ENCODE data around the gene GFOD1. TPM values are rescaled to one million over a fixed set of nuclear protein-coding genes. Genes with fewer than 3 reads are reported as not detected.

Gene GFOD1
- total RNA-seq, 1 experiment from 2014 or later: 8.8 TPM

DNA sequence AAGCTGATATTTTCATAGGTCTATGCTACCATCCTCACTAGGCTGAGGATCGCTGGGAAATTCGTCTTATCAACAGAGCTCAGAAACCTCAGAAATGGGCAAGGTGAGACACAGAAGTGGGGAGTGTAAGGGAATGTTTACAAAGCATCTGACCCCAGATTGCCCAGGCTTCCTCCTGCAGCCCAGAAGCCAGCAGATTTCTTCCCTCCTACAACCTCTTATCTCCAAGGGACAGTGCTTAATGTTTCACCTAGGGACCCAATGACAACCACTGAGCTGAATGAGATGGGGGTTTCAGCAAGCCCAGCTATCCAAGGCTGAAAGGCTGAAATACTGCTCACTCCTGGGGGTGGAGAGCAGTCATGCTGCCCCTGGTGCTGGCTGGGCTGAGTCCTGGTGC is 106.6 kb downstream of the GFOD1 start:
- Histone ChIP-seq H3K4me3 (ENCODE audit: low read depth, low read length, poor library complexity, severe bottlenecking) (no peak overlapping the region), H3K27ac (ENCODE audit: low read depth, low read length, poor library complexity, severe bottlenecking) (no peak overlapping the region), H3K27me3 (replicated peaks; ENCODE audit: insufficient read depth, low read depth, low read length, poor library complexity) (no peaks in the 10 kb centered on the region), H3K4me1 (ENCODE audit: insufficient read depth, low read length, poor library complexity, severe bottlenecking) (no peaks in the 10 kb centered on the region), H3K36me3 (ENCODE audit: insufficient read depth, low read length, poor library complexity, severe bottlenecking) (no peaks in the 10 kb centered on the region), H3K9me3 (ENCODE audit: low read depth, low read length, poor library complexity, severe bottlenecking) (no peaks in the 10 kb centered on the region)
- ChIA-PET POLR2A (ENCODE audit: low non-redundant PET) (no interaction called here), CTCF (no interaction called here)
- intact Hi-C loops (cut with micrococcal nuclease; ENCODE audit: unreplicated experiment): no loop called here
- BruUV-seq (replicated peaks): no TSS peak
- DNase-seq (ENCODE audit: low spot score): no peak
- no peak for TF ChIP-seq EZH2 (IDR thresholded peaks at IDR 0.05; ENCODE audit: borderline replicate concordance, low read depth, low read length, poor library complexity, severe bottlenecking)
- no peak for TF ChIP-seq CTCF (conservative IDR thresholded peaks at IDR 0.05; ENCODE audit: low read depth, low read length)

DNA sequence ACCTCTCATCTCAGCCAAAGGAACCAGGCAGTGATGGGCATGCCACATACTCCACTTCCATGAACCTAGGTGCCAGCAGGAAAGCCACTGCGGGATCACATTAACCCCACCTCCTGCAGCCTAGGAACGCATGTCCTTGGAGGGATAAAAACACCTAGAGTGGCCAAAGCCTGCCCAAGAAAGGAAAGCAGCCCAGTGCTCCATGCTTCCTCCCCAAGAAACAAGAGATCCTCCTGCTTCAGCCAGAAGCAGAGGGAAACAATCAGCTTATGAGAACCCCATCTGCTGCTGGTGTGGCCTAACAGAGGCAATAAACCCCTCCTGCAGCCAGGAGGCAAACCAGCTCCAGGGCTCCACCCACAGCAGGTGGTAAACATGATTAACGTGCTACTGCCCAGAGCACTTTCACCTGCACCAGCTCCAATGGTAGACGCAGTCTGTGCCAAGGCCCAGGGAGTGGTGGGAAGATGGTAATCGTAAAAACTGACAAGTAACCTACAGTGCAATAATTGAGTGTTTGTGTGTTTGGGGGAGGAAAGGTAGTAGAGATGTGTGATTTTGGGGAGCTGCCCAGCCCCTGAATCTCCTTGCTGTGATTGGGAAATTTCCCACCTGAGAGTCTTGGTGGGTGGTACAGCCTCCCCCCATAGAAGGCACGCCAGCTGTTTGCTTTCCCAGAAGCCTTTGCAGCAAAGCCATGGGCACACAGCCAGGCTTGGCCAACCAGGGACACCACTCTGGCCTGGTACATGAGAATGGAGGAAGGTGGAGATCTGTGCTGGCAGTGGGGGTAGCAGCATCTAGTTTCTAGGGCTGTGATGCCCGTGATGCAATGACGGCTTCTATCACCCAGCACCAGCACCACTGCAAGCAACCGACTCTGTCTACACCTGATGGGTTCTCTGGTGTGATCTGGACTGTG is 108.5 kb downstream of the GFOD1 start:
- BruUV-seq (replicated peaks): no TSS peak
- no peak overlapping the region for H3K27ac ChIP-seq (ENCODE audit: low read depth, low read length, poor library complexity, severe bottlenecking)
- H3K36me3 ChIP-seq (ENCODE audit: insufficient read depth, low read length, poor library complexity, severe bottlenecking): no peaks in the 10 kb centered on the region
- ChIA-PET CTCF (interaction anchor here (0.7 kb wide), 1 partner anchor 196 kb away, joined by 3 read pairs; no protein-coding TSS in a partner anchor), POLR2A (ENCODE audit: low non-redundant PET) (no interaction called here)
- DNase-seq (ENCODE audit: low spot score): no peak
- intact Hi-C loops (cut with micrococcal nuclease; ENCODE audit: unreplicated experiment): no loop called here
- no peaks in the 10 kb centered on the region for H3K27me3 ChIP-seq (replicated peaks; ENCODE audit: insufficient read depth, low read depth, low read length, poor library complexity)
- no peaks in the 10 kb centered on the region for H3K4me1 ChIP-seq (ENCODE audit: insufficient read depth, low read length, poor library complexity, severe bottlenecking)
- no peaks in the 10 kb centered on the region for H3K9me3 ChIP-seq (ENCODE audit: low read depth, low read length, poor library complexity, severe bottlenecking)
- H3K4me3 ChIP-seq (ENCODE audit: low read depth, low read length, poor library complexity, severe bottlenecking): no peak overlapping the region
- TF ChIP-seq CTCF (conservative IDR thresholded peaks at IDR 0.05; ENCODE audit: low read depth, low read length) (no peak), EZH2 (IDR thresholded peaks at IDR 0.05; ENCODE audit: borderline replicate concordance, low read depth, low read length, poor library complexity, severe bottlenecking) (no peak)

DNA sequence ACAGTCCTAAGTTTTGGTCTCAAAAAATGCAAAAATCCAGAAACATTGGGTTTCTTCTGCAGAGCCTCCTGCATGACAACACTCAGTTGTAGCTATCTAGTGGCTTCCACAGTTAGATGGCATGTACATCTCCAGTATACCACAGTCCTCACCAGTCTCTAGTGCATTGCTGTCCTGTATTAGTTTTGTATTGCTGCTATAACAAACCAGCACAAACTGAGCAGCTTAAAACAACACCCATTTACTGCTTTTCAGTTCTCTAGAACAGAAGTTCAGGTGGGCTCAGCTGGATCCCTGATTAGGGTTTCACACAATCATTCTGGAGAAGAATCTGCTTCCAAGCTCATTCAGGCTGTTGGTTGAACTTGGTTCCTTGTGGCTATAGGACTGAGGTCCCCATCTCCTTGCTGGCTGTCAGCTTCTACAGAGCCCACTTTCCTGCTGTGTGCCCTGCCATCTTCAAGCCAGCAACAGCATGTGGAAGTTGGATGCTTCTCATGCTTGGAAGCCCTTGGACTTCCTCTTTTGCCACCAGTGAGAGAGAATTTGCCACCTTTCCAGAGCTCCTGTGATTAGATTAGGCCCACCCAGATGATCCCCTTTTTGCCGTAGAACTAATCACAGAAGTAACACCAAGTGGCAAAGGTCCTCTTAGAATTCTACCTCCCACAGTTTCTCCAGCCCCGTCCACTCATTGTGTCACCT is 110.2 kb downstream of the GFOD1 start:
- no peak for DNase-seq (ENCODE audit: low spot score)
- BruUV-seq (replicated peaks): no TSS peak
- peaks cover 7% of the 10 kb centered on the region for H3K4me1 ChIP-seq (ENCODE audit: insufficient read depth, low read length, poor library complexity, severe bottlenecking)
- CTCF ChIA-PET: no interaction called here
- POLR2A ChIA-PET (ENCODE audit: low non-redundant PET): no interaction called here
- H3K36me3 ChIP-seq (ENCODE audit: insufficient read depth, low read length, poor library complexity, severe bottlenecking): no peaks in the 10 kb centered on the region
- no peaks in the 10 kb centered on the region for H3K9me3 ChIP-seq (ENCODE audit: low read depth, low read length, poor library complexity, severe bottlenecking)
- H3K27me3 ChIP-seq (replicated peaks; ENCODE audit: insufficient read depth, low read depth, low read length, poor library complexity): no peaks in the 10 kb centered on the region
- TF ChIP-seq CTCF (conservative IDR thresholded peaks at IDR 0.05; ENCODE audit: low read depth, low read length): no peak
- no peak for TF ChIP-seq EZH2 (IDR thresholded peaks at IDR 0.05; ENCODE audit: borderline replicate concordance, low read depth, low read length, poor library complexity, severe bottlenecking)
- H3K4me3 ChIP-seq (ENCODE audit: low read depth, low read length, poor library complexity, severe bottlenecking): no peak overlapping the region
- H3K27ac ChIP-seq (ENCODE audit: low read depth, low read length, poor library complexity, severe bottlenecking): no peak overlapping the region
- intact Hi-C loops (cut with micrococcal nuclease; ENCODE audit: unreplicated experiment): no loop called here
